HL-60 (cell line): ENCODE measurements around the gene ZCWPW1.

Experiments
- DNase-seq, 2 experiments: peaks; one replicate each; pipeline ENCODE4 v3.0.0-alpha.2; 2010 to 2020; ENCODE audit warnings: low read depth in 1 of 2, low spot score in 1 of 2
- H3K27ac ChIP-seq: fragments of 250-450 bp; sonication (Bioruptor Pico); replicated peaks from 2 replicates; pipeline ENCODE4 v1.5.1; 2020; ENCODE audit warnings: mild to moderate bottlenecking, moderate library complexity
- H3K27me3 ChIP-seq: fragments of 250-450 bp; sonication (Bioruptor Pico); 2 replicates; pipeline ENCODE4 v1.5.1; 2021; ENCODE audit warnings: mild to moderate bottlenecking, moderate library complexity; ENCODE audit not compliant: insufficient read depth, poor library complexity, severe bottlenecking
- H3K4me3 ChIP-seq: replicated peaks from 2 replicates; pipeline ENCODE4 v1.5.1; 2011; ENCODE audit warnings: mild to moderate bottlenecking, control low read depth, low read length; ENCODE audit not compliant: insufficient read depth
- CTCF ChIP-seq: IDR thresholded peaks from one replicate; pipeline ENCODE4 v1.5.1; 2011; ENCODE audit warnings: low read length, control low read depth, inconsistent platforms; ENCODE audit not compliant: insufficient read depth
- GABPA ChIP-seq: IDR thresholded peaks from 2 replicates; pipeline ENCODE4 v1.6.1; 2012; ENCODE audit warnings: low read depth
- POLR2AphosphoS5 ChIP-seq: IDR thresholded peaks from 2 replicates; pipeline ENCODE4 v1.6.1; 2012; ENCODE audit warnings: low read depth
- REST ChIP-seq: IDR thresholded peaks from 2 replicates; pipeline ENCODE4 v1.6.1; 2012; ENCODE audit warnings: low read depth; ENCODE audit not compliant: insufficient replicate concordance
- SPI1 ChIP-seq: IDR thresholded peaks from 2 replicates; pipeline ENCODE4 v1.6.1; 2012; ENCODE audit warnings: low read depth, mild to moderate bottlenecking, borderline replicate concordance

Gene ZCWPW1

GRCh38 chr7:100370746-100371145 lies 57.8 kb downstream of the ZCWPW1 start:
- no peak overlapping the region for H3K4me3 ChIP-seq
- no peak for DNase-seq
- no peak for TF ChIP-seq GABPA
- TF ChIP-seq REST = no peak
- TF ChIP-seq POLR2AphosphoS5 = no peak
- no peak for TF ChIP-seq SPI1
- TF ChIP-seq CTCF = no peak
- H3K27ac ChIP-seq = peak overlapping the region; percentile 88
- H3K27me3 ChIP-seq = no peaks in the 10 kb centered on the region

GRCh38 chr7:100370303-100370702 lies 58.2 kb downstream of the ZCWPW1 start:
- TF ChIP-seq CTCF (no peak), GABPA (no peak), POLR2AphosphoS5 (no peak), REST (no peak), SPI1 (no peak)
- DNase-seq = no peak
- Histone ChIP-seq H3K4me3 (no peak overlapping the region), H3K27ac (peak overlapping the region; percentile 88), H3K27me3 (no peaks in the 10 kb centered on the region)

GRCh38 chr7:100369105-100369504 lies 59.4 kb downstream of the ZCWPW1 start:
- Histone ChIP-seq H3K27ac (peak overlapping the region; percentile 88), H3K4me3 (no peak overlapping the region), H3K27me3 (no peaks in the 10 kb centered on the region)
- TF ChIP-seq GABPA (no peak), POLR2AphosphoS5 (peak; percentile 83), REST (no peak), SPI1 (peak; percentile 99), CTCF (no peak)
- peak; percentile 87 to 98 for DNase-seq
